HEK293 (cell line): ENCODE measurements around the gene MYO9B.

Experiments
- BCL11A ChIP-seq: fragments of 450-650 bp; formaldehyde crosslinking; IDR thresholded peaks from 2 replicates; pipeline ENCODE4 v1.5.1; 2016; ENCODE audit warnings: low read depth, missing biosample characterization, missing genetic modification characterization
- CTCF ChIP-seq: fragments of 450-650 bp; formaldehyde crosslinking; IDR thresholded peaks from 2 replicates; pipeline ENCODE4 v1.5.1; 2016; ENCODE audit warnings: missing biosample characterization, missing genetic modification characterization
- GLIS1 ChIP-seq: fragments of 450-650 bp; formaldehyde crosslinking; IDR thresholded peaks from 2 replicates; pipeline ENCODE4 v1.5.1; 2016; ENCODE audit warnings: missing biosample characterization, missing genetic modification characterization
- GLIS2 ChIP-seq: fragments of 450-650 bp; formaldehyde crosslinking; IDR thresholded peaks from 2 replicates; pipeline ENCODE4 v1.5.1; 2016; ENCODE audit warnings: missing biosample characterization, missing genetic modification characterization
- HOXC10 ChIP-seq: sonication (generic); formaldehyde crosslinking; IDR thresholded peaks from 2 replicates; pipeline ENCODE4 v1.8.1; 2023; ENCODE audit warnings: mild to moderate bottlenecking, missing genetic modification reagents
- OSR2 ChIP-seq: fragments of 450-650 bp; formaldehyde crosslinking; IDR thresholded peaks from 2 replicates; pipeline ENCODE4 v1.5.1; 2016; ENCODE audit warnings: missing biosample characterization, missing genetic modification characterization
- SCRT1 ChIP-seq: fragments of 450-650 bp; formaldehyde crosslinking; IDR thresholded peaks from 2 replicates; pipeline ENCODE4 v1.5.1; 2016; ENCODE audit warnings: missing biosample characterization, missing genetic modification characterization, borderline replicate concordance
- SP7 ChIP-seq: fragments of 450-650 bp; formaldehyde crosslinking; IDR thresholded peaks from 2 replicates; pipeline ENCODE4 v1.5.1; 2016; ENCODE audit warnings: missing biosample characterization, missing genetic modification characterization
- ZBTB11 ChIP-seq: fragments of 450-650 bp; formaldehyde crosslinking; conservative IDR thresholded peaks from 2 replicates; pipeline ENCODE4 v1.5.1; 2016; ENCODE audit warnings: low read depth, missing biosample characterization, missing genetic modification characterization
- ZBTB20 ChIP-seq: fragments of 450-650 bp; formaldehyde crosslinking; IDR thresholded peaks from 2 replicates; pipeline ENCODE4 v1.5.1; 2016; ENCODE audit warnings: missing biosample characterization, missing genetic modification characterization
- ZBTB6 ChIP-seq: fragments of 450-650 bp; formaldehyde crosslinking; IDR thresholded peaks from 2 replicates; pipeline ENCODE4 v1.5.1; 2017; ENCODE audit warnings: missing biosample characterization, missing genetic modification characterization
- ZFP3 ChIP-seq: fragments of 450-650 bp; formaldehyde crosslinking; IDR thresholded peaks from 2 replicates; pipeline ENCODE4 v1.5.1; 2016; ENCODE audit warnings: low read depth, missing biosample characterization, missing genetic modification characterization
- ZFP37 ChIP-seq: fragments of 450-650 bp; formaldehyde crosslinking; IDR thresholded peaks from 2 replicates; pipeline ENCODE4 v1.5.1; 2016; ENCODE audit warnings: missing biosample characterization, missing genetic modification characterization
- ZIC2 ChIP-seq: fragments of 450-650 bp; formaldehyde crosslinking; IDR thresholded peaks from 2 replicates; pipeline ENCODE4 v1.5.1; 2016; ENCODE audit warnings: missing biosample characterization, missing genetic modification characterization
- ZNF155 ChIP-seq: fragments of 450-650 bp; formaldehyde crosslinking; IDR thresholded peaks from 2 replicates; pipeline ENCODE4 v1.5.1; 2016; ENCODE audit warnings: missing biosample characterization, missing genetic modification characterization
- ZNF175 ChIP-seq: fragments of 450-650 bp; formaldehyde crosslinking; IDR thresholded peaks from 2 replicates; pipeline ENCODE4 v1.5.1; 2016; ENCODE audit warnings: missing biosample characterization, missing genetic modification characterization
- ZNF24 ChIP-seq: fragments of 450-650 bp; formaldehyde crosslinking; IDR thresholded peaks from 2 replicates; pipeline ENCODE4 v1.5.1; 2016; ENCODE audit warnings: missing biosample characterization, missing genetic modification characterization
- ZNF302 ChIP-seq: fragments of 450-650 bp; formaldehyde crosslinking; IDR thresholded peaks from 2 replicates; pipeline ENCODE4 v1.5.1; 2016; ENCODE audit warnings: missing biosample characterization, missing genetic modification characterization, low read depth
- ZNF394 ChIP-seq: fragments of 450-650 bp; formaldehyde crosslinking; IDR thresholded peaks from 2 replicates; pipeline ENCODE4 v1.5.1; 2016; ENCODE audit warnings: missing biosample characterization, missing genetic modification characterization, mild to moderate bottlenecking, moderate library complexity, borderline replicate concordance
- ZNF513 ChIP-seq: fragments of 450-650 bp; IDR thresholded peaks from 2 replicates; pipeline ENCODE4 v1.5.1; 2018; ENCODE audit warnings: missing biosample characterization, missing genetic modification characterization
- ZNF521 ChIP-seq: fragments of 450-650 bp; formaldehyde crosslinking; IDR thresholded peaks from 2 replicates; pipeline ENCODE4 v1.5.1; 2017; ENCODE audit warnings: missing biosample characterization, mild to moderate bottlenecking, missing genetic modification characterization
- ZNF596 ChIP-seq: fragments of 450-650 bp; IDR thresholded peaks from 2 replicates; pipeline ENCODE4 v1.5.0; 2018; ENCODE audit warnings: missing biosample characterization, mild to moderate bottlenecking, missing genetic modification characterization, moderate library complexity
- ZNF645 ChIP-seq: fragments of 450-650 bp; formaldehyde crosslinking; IDR thresholded peaks from 2 replicates; pipeline ENCODE4; 2016; ENCODE audit warnings: missing biosample characterization, missing genetic modification characterization
- ZNF654 ChIP-seq: fragments of 450-650 bp; formaldehyde crosslinking; IDR thresholded peaks from 2 replicates; pipeline ENCODE4 v1.5.1; 2016; ENCODE audit warnings: low read depth, missing biosample characterization, missing genetic modification characterization
- ZNF692 ChIP-seq: fragments of 450-650 bp; formaldehyde crosslinking; IDR thresholded peaks from 2 replicates; pipeline ENCODE4 v1.5.1; 2016; ENCODE audit warnings: missing biosample characterization, missing genetic modification characterization
- ZNF701 ChIP-seq: fragments of 450-650 bp; formaldehyde crosslinking; IDR thresholded peaks from 2 replicates; pipeline ENCODE4 v1.5.1; 2016; ENCODE audit warnings: missing biosample characterization, missing genetic modification characterization
- ZNF747 ChIP-seq: fragments of 450-650 bp; formaldehyde crosslinking; IDR thresholded peaks from 2 replicates; pipeline ENCODE4 v1.5.1; 2016; ENCODE audit warnings: missing biosample characterization, missing genetic modification characterization
- ZSCAN16 ChIP-seq: fragments of 450-650 bp; formaldehyde crosslinking; IDR thresholded peaks from 2 replicates; pipeline ENCODE4 v1.5.1; 2016; ENCODE audit warnings: missing biosample characterization, missing genetic modification characterization
- ZSCAN23 ChIP-seq: fragments of 450-650 bp; formaldehyde crosslinking; IDR thresholded peaks from 2 replicates; pipeline ENCODE4 v1.5.1; 2016; ENCODE audit warnings: missing biosample characterization, missing genetic modification characterization
- ZSCAN4 ChIP-seq: fragments of 450-650 bp; formaldehyde crosslinking; IDR thresholded peaks from 2 replicates; pipeline ENCODE4 v1.5.1; 2017; ENCODE audit warnings: missing biosample characterization, missing genetic modification characterization

The MYO9B gene

GRCh38 chr19:17260842-17261325 lies 185.3 kb downstream of the MYO9B start (continued):
- no peak for TF ChIP-seq ZNF513 (tag by site-specific recombination)
- peak; percentile 68 for TF ChIP-seq GLIS1
- TF ChIP-seq ZNF155, result no peak
- TF ChIP-seq ZNF747, result no peak
- no peak for TF ChIP-seq HOXC10
- no peak for TF ChIP-seq OSR2 (tag by site-specific recombination)
- peak; percentile 35; the same call in 1 of the 2 replicates for TF ChIP-seq ZBTB20 (tag by site-specific recombination)
- no peak for TF ChIP-seq ZNF521
- TF ChIP-seq ZNF645 (tag by site-specific recombination), result no peak
- peak; percentile 48 for TF ChIP-seq ZNF654 (tag by site-specific recombination)
- peak; percentile 47; the same call in 1 of the 2 replicates for TF ChIP-seq ZNF692 (tag by site-specific recombination)
- TF ChIP-seq ZFP3 (tag by site-specific recombination), result no peak
- TF ChIP-seq ZSCAN23 (tag by site-specific recombination), result no peak
- no peak for TF ChIP-seq ZBTB11
- peak; percentile 96 for TF ChIP-seq CTCF (tag by site-specific recombination)
- no peak for TF ChIP-seq ZSCAN4 (tag by site-specific recombination)
- TF ChIP-seq ZBTB6, result no peak
- TF ChIP-seq BCL11A (tag by site-specific recombination), result no peak
- TF ChIP-seq ZNF701 (tag by site-specific recombination), result no peak
- no peak for TF ChIP-seq ZNF24 (tag by site-specific recombination)
- TF ChIP-seq ZFP37 (tag by site-specific recombination), result no peak; the same call in 1 of the 2 replicates
- TF ChIP-seq ZNF175 (tag by site-specific recombination), result no peak
- TF ChIP-seq ZNF302 (tag by site-specific recombination), result no peak
- 0 out of 2 replicates have a peak, but pooled peaks have one; percentile 29 for TF ChIP-seq ZNF394
- no peak; the same call in 1 of the 2 replicates for TF ChIP-seq GLIS2
- TF ChIP-seq ZSCAN16, result no peak
- no peak for TF ChIP-seq SCRT1 (tag by site-specific recombination)
- TF ChIP-seq SP7, result peak; percentile 51
- no peak for TF ChIP-seq ZNF596 (tag by site-specific recombination)
- TF ChIP-seq ZIC2, result peak; percentile 29; the same call in 1 of the 2 replicates
